ENCODE measurements around the gene ADGRF3.

The ADGRF3 gene

DNA sequence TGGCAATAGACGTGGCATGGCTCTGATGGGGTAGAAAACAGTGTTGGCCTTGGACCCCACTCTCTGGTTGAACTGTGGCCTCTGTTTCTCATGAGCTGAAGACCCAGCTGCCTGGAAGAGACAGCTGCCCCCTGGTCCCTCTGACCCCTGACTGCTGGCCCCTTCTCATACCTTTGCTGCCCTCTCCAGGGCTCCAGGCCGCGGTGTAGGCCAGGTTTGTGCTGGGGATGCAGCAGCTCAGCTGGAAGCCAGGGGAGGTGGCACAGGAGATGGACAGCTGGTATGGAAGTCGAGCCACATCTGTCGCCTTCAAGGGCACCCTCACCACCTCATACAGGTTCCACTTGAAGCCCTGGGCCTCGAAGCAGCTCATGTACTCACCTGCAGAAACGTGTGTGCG lies 32.3 kb downstream of the ADGRF3 start:
- Histone ChIP-seq H3K27ac (ENCODE audit: low read length) (no peak overlapping the region), H3K4me3 (ENCODE audit: low read length) (no peak overlapping the region), H3K79me2 (ENCODE audit: low read length) (no peaks in the 10 kb centered on the region), H4K20me1 (ENCODE audit: insufficient read depth, low read length) (no peaks in the 10 kb centered on the region), H3K9me3 (replicated peaks; ENCODE audit: insufficient read depth, low read length) (no peaks in the 10 kb centered on the region), H3K36me3 (replicated peaks; ENCODE audit: insufficient read depth, low read length) (no peaks in the 10 kb centered on the region), H3K4me2 (ENCODE audit: low read depth, low read length) (no peak overlapping the region), H3K27me3 (replicated peaks; ENCODE audit: insufficient read depth, low read length) (no peaks in the 10 kb centered on the region), H3K4me1 (ENCODE audit: low read length) (peaks cover 13% of the 10 kb centered on the region; the same call in 1 of the 2 replicates), H3F3A (ENCODE audit: insufficient read depth, low read length) (no peaks in the 10 kb centered on the region), H2AFZ (ENCODE audit: low read length) (no peak overlapping the region), H3K9me2 (replicated peaks; ENCODE audit: insufficient read depth, low read length) (no peaks in the 10 kb centered on the region), H3K9ac (ENCODE audit: low read length) (no peak overlapping the region)
- no peak for DNase-seq
- TF ChIP-seq, protein P1, sequence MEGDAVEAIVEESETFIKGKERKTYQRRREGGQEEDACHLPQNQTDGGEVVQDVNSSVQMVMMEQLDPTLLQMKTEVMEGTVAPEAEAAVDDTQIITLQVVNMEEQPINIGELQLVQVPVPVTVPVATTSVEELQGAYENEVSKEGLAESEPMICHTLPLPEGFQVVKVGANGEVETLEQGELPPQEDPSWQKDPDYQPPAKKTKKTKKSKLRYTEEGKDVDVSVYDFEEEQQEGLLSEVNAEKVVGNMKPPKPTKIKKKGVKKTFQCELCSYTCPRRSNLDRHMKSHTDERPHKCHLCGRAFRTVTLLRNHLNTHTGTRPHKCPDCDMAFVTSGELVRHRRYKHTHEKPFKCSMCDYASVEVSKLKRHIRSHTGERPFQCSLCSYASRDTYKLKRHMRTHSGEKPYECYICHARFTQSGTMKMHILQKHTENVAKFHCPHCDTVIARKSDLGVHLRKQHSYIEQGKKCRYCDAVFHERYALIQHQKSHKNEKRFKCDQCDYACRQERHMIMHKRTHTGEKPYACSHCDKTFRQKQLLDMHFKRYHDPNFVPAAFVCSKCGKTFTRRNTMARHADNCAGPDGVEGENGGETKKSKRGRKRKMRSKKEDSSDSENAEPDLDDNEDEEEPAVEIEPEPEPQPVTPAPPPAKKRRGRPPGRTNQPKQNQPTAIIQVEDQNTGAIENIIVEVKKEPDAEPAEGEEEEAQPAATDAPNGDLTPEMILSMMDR (IDR thresholded peaks at IDR 0.05; ENCODE audit: low read length) = no peak
- TF ChIP-seq EZH2 (optimal IDR thresholded peaks at IDR 0.05; ENCODE audit: low read depth, low read length) (no peak), EZH2phosphoT487 (IDR thresholded peaks at IDR 0.05; ENCODE audit: low read length) (no peak)

DNA sequence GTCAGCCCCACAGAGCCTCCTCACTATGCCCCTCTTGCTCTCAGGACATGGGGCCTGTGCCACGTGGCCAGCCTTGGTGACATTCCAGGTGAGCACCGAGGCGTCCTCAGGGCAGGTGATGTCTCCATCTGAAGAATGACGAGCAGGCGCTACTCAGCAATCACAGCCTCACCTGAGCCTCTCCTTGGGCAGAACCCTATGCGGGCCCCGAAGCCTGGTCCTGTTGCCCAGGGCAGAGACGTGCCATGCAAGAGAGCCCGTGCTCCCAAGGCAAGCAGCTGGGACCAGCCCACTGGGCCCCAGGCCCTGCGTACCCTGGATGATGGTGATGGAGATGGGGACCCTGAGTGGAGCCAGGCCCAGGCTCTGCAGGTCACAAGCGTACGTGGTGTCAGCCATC lies 33.1 kb downstream of the ADGRF3 start:
- Histone ChIP-seq H3K36me3 (replicated peaks; ENCODE audit: insufficient read depth, low read length) (no peaks in the 10 kb centered on the region), H3K4me3 (ENCODE audit: low read length) (no peak overlapping the region), H4K20me1 (ENCODE audit: insufficient read depth, low read length) (no peaks in the 10 kb centered on the region), H3K9ac (ENCODE audit: low read length) (no peak overlapping the region), H3K9me3 (replicated peaks; ENCODE audit: insufficient read depth, low read length) (no peaks in the 10 kb centered on the region), H3K79me2 (ENCODE audit: low read length) (no peaks in the 10 kb centered on the region), H3K4me1 (ENCODE audit: low read length) (peaks cover 13% of the 10 kb centered on the region; the same call in 1 of the 2 replicates), H3K9me2 (replicated peaks; ENCODE audit: insufficient read depth, low read length) (no peaks in the 10 kb centered on the region), H3F3A (ENCODE audit: insufficient read depth, low read length) (no peaks in the 10 kb centered on the region), H3K4me2 (ENCODE audit: low read depth, low read length) (no peak overlapping the region), H3K27ac (ENCODE audit: low read length) (no peak overlapping the region), H2AFZ (ENCODE audit: low read length) (no peak overlapping the region), H3K27me3 (replicated peaks; ENCODE audit: insufficient read depth, low read length) (no peaks in the 10 kb centered on the region)
- TF ChIP-seq EZH2phosphoT487 (IDR thresholded peaks at IDR 0.05; ENCODE audit: low read length) = no peak
- TF ChIP-seq, protein P1 (IDR thresholded peaks at IDR 0.05; ENCODE audit: low read length) = no peak
- TF ChIP-seq EZH2 (optimal IDR thresholded peaks at IDR 0.05; ENCODE audit: low read depth, low read length) = no peak
- no peak for DNase-seq

DNA sequence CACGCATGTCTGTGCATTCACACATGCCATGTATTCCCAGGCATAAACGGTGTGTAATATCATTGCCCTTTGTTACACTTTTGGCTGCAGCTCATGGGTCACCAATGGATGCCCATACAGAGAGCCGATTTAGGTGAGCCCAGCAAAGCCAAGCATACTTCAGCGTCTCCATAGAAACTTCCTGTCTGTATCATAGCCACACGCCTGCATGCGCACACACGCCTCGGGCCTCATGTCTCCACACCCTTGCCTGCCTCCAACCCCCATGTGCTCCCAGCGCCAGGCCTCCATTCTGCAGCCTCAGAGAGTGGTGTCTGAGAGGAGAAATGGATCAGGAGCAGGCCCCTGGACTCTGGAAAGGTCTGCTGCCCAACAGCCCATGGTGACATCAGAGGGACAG lies 34.1 kb downstream of the ADGRF3 start:
- Histone ChIP-seq H3K9me3 (replicated peaks; ENCODE audit: insufficient read depth, low read length) (no peaks in the 10 kb centered on the region), H3K9me2 (replicated peaks; ENCODE audit: insufficient read depth, low read length) (no peaks in the 10 kb centered on the region), H3K36me3 (replicated peaks; ENCODE audit: insufficient read depth, low read length) (no peaks in the 10 kb centered on the region), H3K27ac (ENCODE audit: low read length) (no peak overlapping the region), H3K9ac (ENCODE audit: low read length) (no peak overlapping the region), H3K4me2 (ENCODE audit: low read depth, low read length) (no peak overlapping the region), H4K20me1 (ENCODE audit: insufficient read depth, low read length) (no peaks in the 10 kb centered on the region), H3K27me3 (replicated peaks; ENCODE audit: insufficient read depth, low read length) (no peaks in the 10 kb centered on the region), H3K4me1 (ENCODE audit: low read length) (peaks cover 13% of the 10 kb centered on the region; the same call in 1 of the 2 replicates), H2AFZ (ENCODE audit: low read length) (no peak overlapping the region), H3F3A (ENCODE audit: insufficient read depth, low read length) (no peaks in the 10 kb centered on the region), H3K4me3 (ENCODE audit: low read length) (no peak overlapping the region), H3K79me2 (ENCODE audit: low read length) (no peaks in the 10 kb centered on the region)
- TF ChIP-seq, protein P1 (IDR thresholded peaks at IDR 0.05; ENCODE audit: low read length) = no peak
- no peak for TF ChIP-seq EZH2phosphoT487 (IDR thresholded peaks at IDR 0.05; ENCODE audit: low read length)
- TF ChIP-seq EZH2 (optimal IDR thresholded peaks at IDR 0.05; ENCODE audit: low read depth, low read length) = no peak
- DNase-seq = no peak
